Measurements from ENCODE around the gene ZNF408.

GRCh38 chr11:46668480-46669085 lies 32.2 kb upstream of the ZNF408 start:
- TF ChIP-seq CTCF (conservative IDR thresholded peaks at IDR 0.05; ENCODE audit: low read depth in 2 of 2) (no peak), EZH2phosphoT487 (IDR thresholded peaks at IDR 0.05; ENCODE audit: unreplicated experiment) (no peak), POLR2AphosphoS5 (IDR thresholded peaks at IDR 0.05; ENCODE audit: low read depth) (no peak)

All from GM23338 (cell line).